Urinary bladder (tissue), 4 donors: ENCODE data around the gene ITK. TPM values are rescaled to one million over a fixed set of nuclear protein-coding genes. Genes with fewer than 3 reads are reported as not detected.
"Not testable (repeated sequence)": the region's sequence is repeated elsewhere in the genome, so short reads cannot be mapped to it uniquely, and the experiment has no call there.

Experiments
- DNase-seq: peaks from one replicate; pipeline ENCODE4 v3.0.0-alpha.2; 2015; ENCODE audit errors: extremely low spot score
- H3K27ac ChIP-seq: one replicate; pipeline ENCODE4 v1.5.1; 2013; ENCODE audit warnings: low read depth, mild to moderate bottlenecking, moderate library complexity
- H3K36me3 ChIP-seq: one replicate; pipeline ENCODE4 v1.6.1; 2013; ENCODE audit warnings: mild to moderate bottlenecking, moderate library complexity; ENCODE audit not compliant: insufficient read depth
- H3K4me1 ChIP-seq: one replicate; pipeline ENCODE4 v1.6.1; 2013; ENCODE audit warnings: mild to moderate bottlenecking, moderate library complexity; ENCODE audit not compliant: insufficient read depth
- H3K4me3 ChIP-seq: one replicate; pipeline ENCODE4 v1.5.1; 2013; ENCODE audit warnings: low read depth, low read length
- WGBS: extraction: QIAGEN DNeasy Blood & Tissue Kit; methylation state at CpG from one replicate; pipeline ENCODE4 v1.1.7; 2013; 5-methylcytosine and 5-hydroxymethylcytosine counted together
- polyA plus RNA-seq: library from polyadenylated mRNA; stranded (reverse); fragments of 200-250 nt; gene quantifications from one replicate; pipeline ENCODE4 v1.2.3, GENCODE V29; 2013
- total RNA-seq: library from RNA; depleted of rRNA; stranded (reverse); fragments of >200 nt; gene quantifications from one replicate; pipeline ENCODE4 v1.2.3, GENCODE V29; 2014
- donor health status: healthy with polysubstance abuse.
- donor health status: healthy.

Gene ITK
- total and polyA plus RNA-seq, 2 donors = 1.1 to 1.6 TPM

DNA sequence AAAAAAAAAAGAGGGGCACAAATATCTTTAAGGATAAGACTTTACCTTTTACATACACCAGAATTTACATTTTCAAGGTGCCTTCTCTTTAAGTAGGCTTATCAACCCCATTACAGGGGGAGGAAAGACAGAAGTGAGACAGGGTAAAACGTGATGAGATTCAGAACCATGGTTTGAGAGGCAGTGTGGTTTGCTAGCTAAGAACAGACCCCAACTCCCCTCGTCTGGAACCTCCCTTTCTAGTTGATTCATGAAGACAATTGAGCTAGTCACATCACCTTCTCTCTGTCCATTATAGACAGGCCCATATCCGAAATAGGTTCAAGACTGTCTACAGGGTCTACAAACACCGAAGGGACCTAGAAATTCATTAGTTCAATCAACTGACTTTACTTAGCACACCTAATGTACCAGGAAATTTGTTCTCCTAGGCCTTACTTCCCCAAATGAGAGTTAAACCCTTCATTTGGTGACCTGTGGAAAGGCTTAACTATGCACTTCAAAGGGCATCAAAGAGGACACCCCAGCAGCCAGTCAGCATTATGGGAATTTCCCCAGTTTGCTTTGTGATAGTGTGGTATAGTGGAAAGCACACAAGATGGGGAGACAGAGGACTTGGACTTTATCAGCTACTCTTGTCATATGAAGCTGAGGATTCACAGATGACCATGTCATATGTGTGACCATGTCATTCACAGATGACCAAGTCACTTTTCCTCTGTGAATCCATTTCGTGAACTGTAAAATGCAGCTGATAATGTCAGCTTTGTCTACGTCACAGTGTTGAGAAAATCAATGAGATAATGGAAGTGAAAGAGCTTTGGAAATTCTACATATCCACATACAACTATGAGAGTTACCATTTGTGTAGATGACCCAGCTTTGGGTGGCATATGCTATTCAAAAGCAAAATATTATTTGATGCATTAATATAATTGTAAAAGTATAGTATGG is 45.1 kb downstream of the ITK start:
- DNase-seq = no peak
- Histone ChIP-seq H3K27ac (no peak overlapping the region), H3K36me3 (no peaks in the 10 kb centered on the region), H3K4me1 (no peaks in the 10 kb centered on the region), H3K4me3 (no peak overlapping the region)
- WGBS = 76% methylated on average over 6 of the region's 6 CpGs

- Histone ChIP-seq H3K27ac (no peak overlapping the region), H3K36me3 (no peaks in the 10 kb centered on the region), H3K4me1 (no peaks in the 10 kb centered on the region), H3K4me3 (no peak overlapping the region)
- no peak for DNase-seq
These were observed 50.0 kb downstream of the ITK start for GRCh38 chr5:157230610-157231009.

DNA sequence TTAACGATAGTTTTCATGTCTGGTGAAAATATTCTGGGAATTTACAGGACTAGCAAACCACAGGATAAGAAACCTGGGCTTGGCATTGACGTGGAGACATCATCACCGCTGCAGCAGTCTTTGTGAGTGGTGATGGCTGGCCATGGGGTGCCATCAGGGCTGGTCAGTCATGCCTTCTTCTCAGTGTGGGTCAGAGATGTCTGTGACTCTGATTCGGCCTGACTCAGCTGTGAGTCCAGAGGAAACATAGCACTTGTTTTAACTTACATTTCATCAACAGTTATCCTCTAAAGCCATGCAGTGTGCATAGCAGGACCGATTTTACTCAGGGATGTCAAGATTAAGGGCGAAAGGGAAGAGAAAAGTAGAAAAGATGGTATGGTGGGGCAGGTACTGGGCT is 52.1 kb downstream of the ITK start:
- no peaks in the 10 kb centered on the region for H3K4me1 ChIP-seq
- no peak for DNase-seq
- WGBS = 74% methylated on average over 6 of the region's 6 CpGs

GRCh38 chr5:157233515-157233914 is 52.9 kb downstream of the ITK start:
- no peak for DNase-seq
- Histone ChIP-seq H3K4me1 (no peaks in the 10 kb centered on the region), H3K4me3 (no peak overlapping the region), H3K36me3 (no peaks in the 10 kb centered on the region), H3K27ac (no peak overlapping the region)
- 91% methylated on average over 3 of the region's 3 CpGs for WGBS

More for the DNA sequence above, 52.1 kb downstream of the ITK start:
- Histone ChIP-seq H3K4me3 (no peak overlapping the region), H3K36me3 (no peaks in the 10 kb centered on the region), H3K27ac (no peak overlapping the region)

- 88% methylated on average over 3 of the region's 3 CpGs for WGBS
- DNase-seq = no peak
- H3K27ac ChIP-seq = no peak overlapping the region
- H3K36me3 ChIP-seq = no peaks in the 10 kb centered on the region
- no peaks in the 10 kb centered on the region for H3K4me1 ChIP-seq
- H3K4me3 ChIP-seq = no peak overlapping the region
These were observed 55.8 kb downstream of the ITK start for GRCh38 chr5:157236423-157236822.

DNA sequence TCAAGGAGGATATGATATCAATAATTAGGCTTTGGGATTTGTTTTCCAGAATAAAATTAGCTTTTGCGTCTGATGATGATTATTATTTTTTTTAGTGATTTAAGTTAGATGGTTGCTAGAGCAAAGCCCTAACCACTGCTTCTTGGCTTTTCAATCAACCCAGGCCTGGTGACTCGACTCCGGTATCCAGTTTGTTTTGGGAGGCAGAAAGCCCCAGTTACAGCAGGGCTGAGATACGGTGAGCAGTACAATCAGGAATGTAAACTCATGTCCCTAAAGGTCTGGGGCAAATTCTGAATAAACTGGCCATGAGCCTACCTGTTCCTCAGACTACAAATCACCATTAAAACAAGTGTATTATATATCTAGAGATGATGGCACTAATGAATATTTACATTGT is 60.8 kb downstream of the ITK start:
- Histone ChIP-seq H3K4me1 (no peaks in the 10 kb centered on the region), H3K4me3 (no peak overlapping the region), H3K27ac (no peak overlapping the region), H3K36me3 (no peaks in the 10 kb centered on the region)
- 82% methylated on average over 4 of the region's 4 CpGs for WGBS
- DNase-seq = no peak

DNA sequence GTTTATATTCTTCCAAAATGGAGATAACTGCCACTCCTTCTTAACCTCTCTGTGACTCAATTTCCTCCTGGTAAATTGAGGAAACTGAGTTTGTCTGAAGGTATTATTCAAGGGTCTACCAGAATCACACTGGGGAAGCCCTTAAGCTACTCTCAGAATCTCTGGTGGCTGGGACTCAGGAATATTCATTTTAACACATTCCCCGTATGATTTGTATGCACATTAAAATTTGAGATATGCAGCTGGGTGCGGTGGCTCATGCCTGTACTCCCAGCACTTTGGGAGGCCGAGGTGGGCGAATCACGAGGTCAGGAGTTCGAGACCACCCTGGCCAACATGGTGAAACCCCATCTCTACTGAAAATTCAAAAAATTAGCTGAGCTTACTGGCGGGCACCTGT is 64.1 kb downstream of the ITK start:
- 75% methylated on average over 7 of the region's 7 CpGs for WGBS
- H3K4me1 ChIP-seq, H3K36me3 ChIP-seq, DNase-seq, H3K4me3 ChIP-seq, H3K27ac ChIP-seq: not testable (repeated sequence)

DNA sequence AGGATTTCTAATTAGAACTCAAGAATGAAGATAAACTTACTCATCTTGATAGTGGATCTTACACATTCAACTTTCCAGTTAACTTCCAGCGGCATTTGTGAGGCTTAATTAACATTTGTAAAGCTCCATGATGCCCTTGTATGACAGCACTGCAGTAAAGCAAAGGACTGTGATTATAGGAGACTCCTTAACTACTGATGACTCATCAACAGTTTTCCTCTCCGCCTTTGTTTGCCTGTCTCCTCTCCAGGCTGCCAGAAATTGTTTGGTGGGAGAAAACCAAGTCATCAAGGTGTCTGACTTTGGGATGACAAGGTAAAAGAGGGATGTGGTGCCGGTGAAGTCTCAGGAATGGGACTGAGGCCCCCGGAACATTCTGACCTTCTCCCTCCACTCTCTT is 64.8 kb downstream of the ITK start:
- 75% methylated on average over 4 of the region's 4 CpGs for WGBS
- H3K4me3 ChIP-seq = no peak overlapping the region
- no peak overlapping the region for H3K27ac ChIP-seq
- no peak for DNase-seq
- no peaks in the 10 kb centered on the region for H3K4me1 ChIP-seq
- no peaks in the 10 kb centered on the region for H3K36me3 ChIP-seq

DNA sequence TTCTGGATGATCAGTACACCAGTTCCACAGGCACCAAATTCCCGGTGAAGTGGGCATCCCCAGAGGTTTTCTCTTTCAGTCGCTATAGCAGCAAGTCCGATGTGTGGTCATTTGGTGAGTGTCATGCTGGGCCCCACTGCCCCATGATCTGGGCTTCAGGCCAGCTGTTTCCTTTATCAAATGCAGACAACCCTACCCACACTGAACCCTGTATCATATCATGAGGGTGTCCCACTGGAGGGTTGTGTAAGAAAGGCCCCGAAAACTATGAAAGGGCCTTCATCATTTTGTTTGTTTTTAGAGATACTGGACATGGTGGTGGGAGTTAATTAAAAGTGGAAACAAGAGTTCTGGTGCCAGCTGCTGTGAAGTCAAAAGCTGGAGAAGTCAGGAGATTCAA is 65.2 kb downstream of the ITK start:
- WGBS = 78% methylated on average over 4 of the region's 4 CpGs
- H3K4me1 ChIP-seq = no peaks in the 10 kb centered on the region
- H3K27ac ChIP-seq = no peak overlapping the region
- DNase-seq = no peak
- no peaks in the 10 kb centered on the region for H3K36me3 ChIP-seq
- no peak overlapping the region for H3K4me3 ChIP-seq

DNA sequence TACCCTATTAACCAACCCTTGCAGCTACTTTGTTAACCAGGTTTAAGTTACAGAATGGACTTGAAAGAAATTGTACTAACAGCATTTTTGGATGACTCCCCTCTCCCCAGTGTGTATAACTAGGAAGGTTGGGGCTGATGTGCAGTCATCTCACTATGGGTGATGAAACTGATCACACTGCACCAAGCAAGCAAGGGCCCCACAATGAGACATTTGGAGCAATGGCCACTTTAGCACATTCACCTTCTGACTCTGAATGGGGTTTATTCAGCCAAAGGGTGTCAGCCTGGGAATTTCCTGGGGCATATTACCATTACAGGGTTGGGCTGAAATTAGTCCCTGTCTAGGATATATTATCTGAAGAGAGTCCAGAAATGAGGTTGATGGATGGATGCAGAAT is 66.6 kb downstream of the ITK start:
- no peak for DNase-seq
- Histone ChIP-seq H3K4me3 (no peak overlapping the region), H3K4me1 (no peaks in the 10 kb centered on the region), H3K36me3 (no peaks in the 10 kb centered on the region), H3K27ac (no peak overlapping the region)

- DNase-seq = no peak
- Histone ChIP-seq H3K4me3 (no peak overlapping the region), H3K36me3 (no peaks in the 10 kb centered on the region), H3K27ac (no peak overlapping the region), H3K4me1 (no peaks in the 10 kb centered on the region)
- WGBS = 77% methylated on average over 11 of the region's 11 CpGs
These were observed 68.3 kb downstream of the ITK start for GRCh38 chr5:157248821-157249470.

GRCh38 chr5:157252711-157253465 is 72.2 kb downstream of the ITK start:
- WGBS = 58% methylated on average over 4 of the region's 4 CpGs
- H3K4me3 ChIP-seq = no peak overlapping the region
- H3K27ac ChIP-seq = no peak overlapping the region
- no peaks in the 10 kb centered on the region for H3K36me3 ChIP-seq
- H3K4me1 ChIP-seq = no peaks in the 10 kb centered on the region
- no peak for DNase-seq

- Histone ChIP-seq H3K36me3 (no peaks in the 10 kb centered on the region), H3K27ac (no peak overlapping the region), H3K4me1 (no peaks in the 10 kb centered on the region), H3K4me3 (no peak overlapping the region)
- no peak for DNase-seq
- 4% methylated on average over 2 of the region's 2 CpGs for WGBS
These were observed 72.9 kb downstream of the ITK start for GRCh38 chr5:157253547-157253946.

DNA sequence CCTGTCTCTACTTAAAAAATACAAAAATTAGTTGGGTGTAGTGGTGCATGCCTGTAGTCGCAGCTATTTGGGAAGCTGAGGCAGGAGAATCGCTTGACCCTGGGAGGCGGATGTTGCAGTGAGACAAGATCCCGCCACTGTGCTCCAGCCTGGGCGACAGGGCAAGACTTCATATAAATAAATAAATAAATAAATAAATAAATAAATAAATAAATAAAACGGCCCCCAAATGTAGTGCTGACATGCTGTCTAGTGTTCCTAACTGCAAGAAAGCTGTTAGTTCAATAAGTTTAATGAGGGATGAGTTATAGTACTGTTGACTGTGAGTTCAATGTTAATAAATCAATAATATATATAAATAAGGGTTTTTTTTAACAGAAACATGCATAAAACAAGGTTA is 77.8 kb downstream of the ITK start:
- 94% methylated on average over 6 of the region's 6 CpGs for WGBS
- Histone ChIP-seq H3K36me3 (no peaks in the 10 kb centered on the region), H3K4me1 (no peaks in the 10 kb centered on the region), H3K4me3 (no peak overlapping the region), H3K27ac (no peak overlapping the region)
- no peak for DNase-seq
